ENCODE data around the gene PLEKHM1. TPM values are rescaled to one million over a fixed set of nuclear protein-coding genes. Genes with fewer than 3 reads are reported as not detected.
"Not testable (repeated sequence)": the region's sequence is repeated elsewhere in the genome, so short reads cannot be mapped to it uniquely, and the experiment has no call there.

The PLEKHM1 gene
- total RNA-seq, 1 experiment from 2014 or later, result 8.5 TPM

GRCh38 chr17:45461524-45462327, 28.8 kb downstream of the PLEKHM1 start:
- DNase-seq (ENCODE audit: low spot score), result peak; percentile 80

GRCh38 chr17:45460422-45460821, 30.1 kb downstream of the PLEKHM1 start:
- not testable (repeated sequence) for DNase-seq (ENCODE audit: low spot score)

GRCh38 chr17:45454341-45454740, 36.2 kb downstream of the PLEKHM1 start:
- DNase-seq (ENCODE audit: low spot score), result not testable (repeated sequence)

- DNase-seq (ENCODE audit: low spot score), result not testable (repeated sequence)
Measured at GRCh38 chr17:45453731-45454130, 36.8 kb downstream of the PLEKHM1 start.

- DNase-seq (ENCODE audit: low spot score), result not testable (repeated sequence)
Measured at GRCh38 chr17:45453225-45453534, 37.3 kb downstream of the PLEKHM1 start.

GRCh38 chr17:45452329-45453224, 37.9 kb downstream of the PLEKHM1 start:
- not testable (repeated sequence) for DNase-seq (ENCODE audit: low spot score)

- not testable (repeated sequence) for DNase-seq (ENCODE audit: low spot score)
Measured at GRCh38 chr17:45451660-45452059, 38.9 kb downstream of the PLEKHM1 start.

GRCh38 chr17:45451131-45451530, 39.4 kb downstream of the PLEKHM1 start:
- no peak for DNase-seq (ENCODE audit: low spot score)

- DNase-seq (ENCODE audit: low spot score), result not testable (repeated sequence)
Measured at GRCh38 chr17:45449708-45450329, 40.7 kb downstream of the PLEKHM1 start.

- DNase-seq (ENCODE audit: low spot score), result not testable (repeated sequence)
Measured at GRCh38 chr17:45449260-45449659, 41.3 kb downstream of the PLEKHM1 start.

GRCh38 chr17:45448483-45448882, 42.0 kb downstream of the PLEKHM1 start:
- not testable (repeated sequence) for DNase-seq (ENCODE audit: low spot score)

GRCh38 chr17:45448066-45448465, 42.5 kb downstream of the PLEKHM1 start:
- DNase-seq (ENCODE audit: low spot score), result not testable (repeated sequence)

GRCh38 chr17:45447650-45448049, 42.9 kb downstream of the PLEKHM1 start:
- DNase-seq (ENCODE audit: low spot score), result not testable (repeated sequence)

- DNase-seq (ENCODE audit: low spot score), result not testable (repeated sequence)
Measured at GRCh38 chr17:45446872-45447625, 43.5 kb downstream of the PLEKHM1 start.

- DNase-seq (ENCODE audit: low spot score), result not testable (repeated sequence)
Measured at GRCh38 chr17:45445901-45446743, 44.4 kb downstream of the PLEKHM1 start.

GRCh38 chr17:45444856-45445820, 45.4 kb downstream of the PLEKHM1 start:
- DNase-seq (ENCODE audit: low spot score), result not testable (repeated sequence)

- DNase-seq (ENCODE audit: low spot score), result not testable (repeated sequence)
Measured at GRCh38 chr17:45444301-45444700, 46.2 kb downstream of the PLEKHM1 start.

GRCh38 chr17:45443371-45444260, 46.9 kb downstream of the PLEKHM1 start:
- not testable (repeated sequence) for DNase-seq (ENCODE audit: low spot score)
